PFSK-1 (cell line): ENCODE measurements around the gene RNF121.

Experiments
- POLR2AphosphoS5 ChIP-seq: IDR thresholded peaks from 2 replicates; pipeline ENCODE4 v1.6.1; 2012; ENCODE audit warnings: low read depth, mild to moderate bottlenecking, control low read depth, low read length, moderate library complexity
- TAF1 ChIP-seq: IDR thresholded peaks from 2 replicates; pipeline ENCODE4 v1.6.1; 2012; ENCODE audit warnings: low read length, control low read depth, borderline replicate concordance; ENCODE audit not compliant: insufficient read depth
- TF ChIP-seq, protein P1 (sequence below), 2 experiments: IDR thresholded peaks; 2 replicates each; pipeline versions ENCODE4 v1.6.1 to v1.8.0; 2011 to 2012; ENCODE audit warnings: low read depth in 2 of 2, low read length in 2 of 2, control low read depth in 1 of 2, inconsistent platforms in 1 of 2, mild to moderate bottlenecking in 1 of 2, moderate library complexity in 1 of 2; ENCODE audit not compliant: insufficient read depth in 1 of 2

GRCh38 chr11:72038491-72038890 lies 109.6 kb downstream of the RNF121 start:
- no peak for TF ChIP-seq TAF1
- no peak for TF ChIP-seq POLR2AphosphoS5
- TF ChIP-seq, protein P1, sequence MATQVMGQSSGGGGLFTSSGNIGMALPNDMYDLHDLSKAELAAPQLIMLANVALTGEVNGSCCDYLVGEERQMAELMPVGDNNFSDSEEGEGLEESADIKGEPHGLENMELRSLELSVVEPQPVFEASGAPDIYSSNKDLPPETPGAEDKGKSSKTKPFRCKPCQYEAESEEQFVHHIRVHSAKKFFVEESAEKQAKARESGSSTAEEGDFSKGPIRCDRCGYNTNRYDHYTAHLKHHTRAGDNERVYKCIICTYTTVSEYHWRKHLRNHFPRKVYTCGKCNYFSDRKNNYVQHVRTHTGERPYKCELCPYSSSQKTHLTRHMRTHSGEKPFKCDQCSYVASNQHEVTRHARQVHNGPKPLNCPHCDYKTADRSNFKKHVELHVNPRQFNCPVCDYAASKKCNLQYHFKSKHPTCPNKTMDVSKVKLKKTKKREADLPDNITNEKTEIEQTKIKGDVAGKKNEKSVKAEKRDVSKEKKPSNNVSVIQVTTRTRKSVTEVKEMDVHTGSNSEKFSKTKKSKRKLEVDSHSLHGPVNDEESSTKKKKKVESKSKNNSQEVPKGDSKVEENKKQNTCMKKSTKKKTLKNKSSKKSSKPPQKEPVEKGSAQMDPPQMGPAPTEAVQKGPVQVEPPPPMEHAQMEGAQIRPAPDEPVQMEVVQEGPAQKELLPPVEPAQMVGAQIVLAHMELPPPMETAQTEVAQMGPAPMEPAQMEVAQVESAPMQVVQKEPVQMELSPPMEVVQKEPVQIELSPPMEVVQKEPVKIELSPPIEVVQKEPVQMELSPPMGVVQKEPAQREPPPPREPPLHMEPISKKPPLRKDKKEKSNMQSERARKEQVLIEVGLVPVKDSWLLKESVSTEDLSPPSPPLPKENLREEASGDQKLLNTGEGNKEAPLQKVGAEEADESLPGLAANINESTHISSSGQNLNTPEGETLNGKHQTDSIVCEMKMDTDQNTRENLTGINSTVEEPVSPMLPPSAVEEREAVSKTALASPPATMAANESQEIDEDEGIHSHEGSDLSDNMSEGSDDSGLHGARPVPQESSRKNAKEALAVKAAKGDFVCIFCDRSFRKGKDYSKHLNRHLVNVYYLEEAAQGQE (IDR thresholded peaks at IDR 0.05; ENCODE audit: insufficient read depth in 1 of 2, low read depth in 2 of 2, low read length in 2 of 2) = no peak
